ENCODE results near the gene SORBS2.

DNA sequence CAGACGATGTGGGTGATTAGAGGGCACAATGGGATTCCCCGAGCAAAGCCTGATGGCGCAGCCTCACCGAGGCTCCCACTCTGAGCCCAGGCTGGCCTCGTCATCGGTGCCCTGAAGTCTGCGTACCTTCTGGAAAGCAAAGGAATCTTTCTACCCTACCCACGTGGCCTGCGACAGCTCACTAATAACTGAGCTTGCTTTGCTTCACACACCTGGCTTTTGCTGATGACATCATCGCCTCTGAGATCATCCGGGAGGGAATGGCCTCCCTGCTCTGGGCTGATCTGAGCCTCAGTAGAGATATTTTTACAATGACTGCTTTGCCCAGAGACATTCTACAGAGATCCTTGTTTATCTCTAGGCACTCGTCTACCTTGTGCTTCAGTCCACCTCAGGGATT is 231.3 kb downstream of the SORBS2 start:
- TF ChIP-seq, protein P1, sequence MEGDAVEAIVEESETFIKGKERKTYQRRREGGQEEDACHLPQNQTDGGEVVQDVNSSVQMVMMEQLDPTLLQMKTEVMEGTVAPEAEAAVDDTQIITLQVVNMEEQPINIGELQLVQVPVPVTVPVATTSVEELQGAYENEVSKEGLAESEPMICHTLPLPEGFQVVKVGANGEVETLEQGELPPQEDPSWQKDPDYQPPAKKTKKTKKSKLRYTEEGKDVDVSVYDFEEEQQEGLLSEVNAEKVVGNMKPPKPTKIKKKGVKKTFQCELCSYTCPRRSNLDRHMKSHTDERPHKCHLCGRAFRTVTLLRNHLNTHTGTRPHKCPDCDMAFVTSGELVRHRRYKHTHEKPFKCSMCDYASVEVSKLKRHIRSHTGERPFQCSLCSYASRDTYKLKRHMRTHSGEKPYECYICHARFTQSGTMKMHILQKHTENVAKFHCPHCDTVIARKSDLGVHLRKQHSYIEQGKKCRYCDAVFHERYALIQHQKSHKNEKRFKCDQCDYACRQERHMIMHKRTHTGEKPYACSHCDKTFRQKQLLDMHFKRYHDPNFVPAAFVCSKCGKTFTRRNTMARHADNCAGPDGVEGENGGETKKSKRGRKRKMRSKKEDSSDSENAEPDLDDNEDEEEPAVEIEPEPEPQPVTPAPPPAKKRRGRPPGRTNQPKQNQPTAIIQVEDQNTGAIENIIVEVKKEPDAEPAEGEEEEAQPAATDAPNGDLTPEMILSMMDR (IDR thresholded peaks at IDR 0.05): no peak
- TF ChIP-seq JUN (CRISPR knock-in tag; IDR thresholded peaks at IDR 0.05): no peak
- TF ChIP-seq TEAD4 (CRISPR knock-in tag; IDR thresholded peaks at IDR 0.05): no peak
- no peak for TF ChIP-seq CREB1 (CRISPR knock-in tag; IDR thresholded peaks at IDR 0.05)
- TF ChIP-seq ESRRA (CRISPR knock-in tag; IDR thresholded peaks at IDR 0.05; ENCODE audit: borderline replicate concordance): no peak
- TF ChIP-seq, protein P2, sequence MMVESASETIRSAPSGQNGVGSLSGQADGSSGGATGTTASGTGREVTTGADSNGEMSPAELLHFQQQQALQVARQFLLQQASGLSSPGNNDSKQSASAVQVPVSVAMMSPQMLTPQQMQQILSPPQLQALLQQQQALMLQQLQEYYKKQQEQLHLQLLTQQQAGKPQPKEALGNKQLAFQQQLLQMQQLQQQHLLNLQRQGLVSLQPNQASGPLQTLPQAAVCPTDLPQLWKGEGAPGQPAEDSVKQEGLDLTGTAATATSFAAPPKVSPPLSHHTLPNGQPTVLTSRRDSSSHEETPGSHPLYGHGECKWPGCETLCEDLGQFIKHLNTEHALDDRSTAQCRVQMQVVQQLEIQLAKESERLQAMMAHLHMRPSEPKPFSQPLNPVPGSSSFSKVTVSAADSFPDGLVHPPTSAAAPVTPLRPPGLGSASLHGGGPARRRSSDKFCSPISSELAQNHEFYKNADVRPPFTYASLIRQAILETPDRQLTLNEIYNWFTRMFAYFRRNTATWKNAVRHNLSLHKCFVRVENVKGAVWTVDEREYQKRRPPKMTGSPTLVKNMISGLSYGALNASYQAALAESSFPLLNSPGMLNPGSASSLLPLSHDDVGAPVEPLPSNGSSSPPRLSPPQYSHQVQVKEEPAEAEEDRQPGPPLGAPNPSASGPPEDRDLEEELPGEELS (CRISPR knock-in tag; IDR thresholded peaks at IDR 0.05): no peak
- TF ChIP-seq ZBTB21 (CRISPR knock-in tag; IDR thresholded peaks at IDR 0.05; ENCODE audit: borderline replicate concordance): no peak
- no peak for TF ChIP-seq FOXP1 (CRISPR knock-in tag; IDR thresholded peaks at IDR 0.05; ENCODE audit: borderline replicate concordance)
- TF ChIP-seq, protein P3, sequence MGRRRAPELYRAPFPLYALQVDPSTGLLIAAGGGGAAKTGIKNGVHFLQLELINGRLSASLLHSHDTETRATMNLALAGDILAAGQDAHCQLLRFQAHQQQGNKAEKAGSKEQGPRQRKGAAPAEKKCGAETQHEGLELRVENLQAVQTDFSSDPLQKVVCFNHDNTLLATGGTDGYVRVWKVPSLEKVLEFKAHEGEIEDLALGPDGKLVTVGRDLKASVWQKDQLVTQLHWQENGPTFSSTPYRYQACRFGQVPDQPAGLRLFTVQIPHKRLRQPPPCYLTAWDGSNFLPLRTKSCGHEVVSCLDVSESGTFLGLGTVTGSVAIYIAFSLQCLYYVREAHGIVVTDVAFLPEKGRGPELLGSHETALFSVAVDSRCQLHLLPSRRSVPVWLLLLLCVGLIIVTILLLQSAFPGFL (CRISPR knock-in tag; IDR thresholded peaks at IDR 0.05; ENCODE audit: borderline replicate concordance): no peak
- TF ChIP-seq, protein P4, sequence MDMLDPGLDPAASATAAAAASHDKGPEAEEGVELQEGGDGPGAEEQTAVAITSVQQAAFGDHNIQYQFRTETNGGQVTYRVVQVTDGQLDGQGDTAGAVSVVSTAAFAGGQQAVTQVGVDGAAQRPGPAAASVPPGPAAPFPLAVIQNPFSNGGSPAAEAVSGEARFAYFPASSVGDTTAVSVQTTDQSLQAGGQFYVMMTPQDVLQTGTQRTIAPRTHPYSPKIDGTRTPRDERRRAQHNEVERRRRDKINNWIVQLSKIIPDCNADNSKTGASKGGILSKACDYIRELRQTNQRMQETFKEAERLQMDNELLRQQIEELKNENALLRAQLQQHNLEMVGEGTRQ (CRISPR knock-in tag; IDR thresholded peaks at IDR 0.05): no peak
- TF ChIP-seq NR2C2 (CRISPR knock-in tag; IDR thresholded peaks at IDR 0.05): no peak
- TF ChIP-seq, protein P5, sequence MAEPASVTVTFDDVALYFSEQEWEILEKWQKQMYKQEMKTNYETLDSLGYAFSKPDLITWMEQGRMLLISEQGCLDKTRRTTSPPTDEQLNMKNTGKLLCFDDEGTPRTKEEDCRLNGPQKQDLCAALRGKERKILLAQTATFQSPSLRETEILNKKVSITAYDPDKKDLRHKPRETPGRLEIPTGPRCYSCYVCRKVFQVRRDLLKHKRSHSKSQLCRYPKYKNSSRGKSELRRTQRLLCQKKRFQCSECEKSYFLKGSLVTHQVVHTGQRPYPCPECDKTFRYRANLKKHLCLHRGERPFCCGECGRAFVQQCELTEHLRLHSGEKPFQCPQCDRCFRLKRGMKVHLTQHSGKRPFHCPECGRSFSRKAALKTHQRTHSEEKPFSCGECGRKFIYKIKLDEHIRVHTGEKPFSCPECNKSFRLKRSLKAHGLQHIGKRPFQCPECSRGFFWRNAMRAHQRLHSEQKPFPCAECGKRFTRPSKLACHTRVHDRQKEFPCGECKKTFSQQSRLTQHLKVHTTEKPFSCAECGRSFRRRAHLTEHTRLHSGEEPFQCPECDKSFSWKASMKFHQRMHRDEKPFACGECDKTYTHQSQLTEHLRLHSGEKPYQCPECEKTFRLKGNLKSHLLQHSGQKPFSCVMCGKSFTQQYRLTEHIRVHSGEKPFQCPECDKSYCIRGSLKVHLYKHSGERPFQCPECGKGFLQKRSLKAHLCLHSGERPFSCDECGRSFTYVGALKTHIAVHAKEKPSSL (CRISPR knock-in tag; conservative IDR thresholded peaks at IDR 0.05): no peak
- TF ChIP-seq SMAD4 (CRISPR knock-in tag; IDR thresholded peaks at IDR 0.05): no peak
- no peak for TF ChIP-seq NR1H2 (CRISPR knock-in tag; IDR thresholded peaks at IDR 0.05)

Data from WTC11 (cell line).